Ovary (tissue), 9 donors: ENCODE measurements around the gene KIF3C. TPM values are rescaled to one million over a fixed set of nuclear protein-coding genes. Genes with fewer than 3 reads are reported as not detected.
A peak's percentile ranks its signal among the peaks of the same experiment; 100 is the strongest.

Experiments
- DNase-seq, 5 donors: peaks; one replicate each; pipeline ENCODE4 v3.0.0-alpha.2; 2019 to 2020
- H3K27ac ChIP-seq, 2 donors: fragments of 200-600 bp; one replicate each; pipeline versions ENCODE4 v1.5.1 to v1.8.0; 2019 to 2022
- H3K27me3 ChIP-seq: fragments of 200-600 bp; one replicate; pipeline ENCODE4 v1.8.0; 2022
- H3K36me3 ChIP-seq: fragments of 200-600 bp; sonication (generic); one replicate; pipeline ENCODE4 v1.5.1; 2019
- H3K4me1 ChIP-seq: one replicate; pipeline ENCODE4 v1.8.1; 2013; ENCODE audit warnings: mild to moderate bottlenecking, moderate library complexity; ENCODE audit not compliant: insufficient read depth
- H3K4me3 ChIP-seq: fragments of 200-600 bp; sonication (generic); one replicate; pipeline ENCODE4 v1.5.1; 2017
- H3K9me3 ChIP-seq, 2 donors: fragments of 200-600 bp in 1 of 2; sonication (generic) in 1 of 2; one replicate each; pipeline versions ENCODE4 v1.5.1 to v1.8.1; 2013 to 2019; ENCODE audit warnings: mild to moderate bottlenecking in 1 of 2, moderate library complexity in 1 of 2
- CTCF ChIP-seq, 3 donors: fragments of 450-650 bp in 2 of 3; fragments of 200-600 bp in 1 of 3; IDR thresholded peaks; one replicate each; pipeline versions ENCODE4 v1.5.1 to v1.8.0; 2016 to 2022; ENCODE audit warnings: antibody characterized with exemption in 3 of 3, mild to moderate bottlenecking in 1 of 3
- EP300 ChIP-seq: sonication (generic); formaldehyde crosslinking; IDR thresholded peaks from one replicate; pipeline ENCODE4 v1.6.1; 2017; ENCODE audit warnings: antibody characterized with exemption
- POLR2A ChIP-seq: fragments of 450-650 bp; IDR thresholded peaks from one replicate; pipeline ENCODE4 v1.6.1; 2017; ENCODE audit warnings: antibody characterized with exemption, mild to moderate bottlenecking, moderate library complexity
- WGBS, 3 donors: extraction: QIAGEN DNeasy Blood & Tissue Kit in 1 of 3; methylation state at CpG; one replicate each; pipeline versions ENCODE4 v1.1.5 to v1.1.7; 2013 to 2017; 5-methylcytosine and 5-hydroxymethylcytosine counted together
- intact Hi-C, 4 donors: fragments of 100-400 bp; cut with DNase I; formaldehyde crosslinking; loops; one replicate each; pipeline versions ENCODE4 v1.11.0 to v1.15.1; 2022 to 2023
- polyA plus RNA-seq, 2 donors: library from polyadenylated mRNA; stranded (reverse); fragments of 200-250 nt in 1 of 2; fragments of 350-450 nt in 1 of 2; fragmentation: Illumina TruSeq in 1 of 2; extraction: RNeasy Lipid Tissue Mini Kit (QIAGEN cat#74804) in 1 of 2; gene quantifications; one replicate each; pipeline ENCODE4 v1.2.3, GENCODE V29; 2013 to 2014
- total RNA-seq, 7 donors: library from RNA; depleted of rRNA in 2 of 7; stranded (reverse); fragments of >200 nt in 2 of 7; fragmentation: NEBNext Ultra II Directional in 3 of 7; extraction: Animal tissue kit (Norgen Biotek cat#: 25700) in 3 of 7; gene quantifications; one replicate each; pipeline versions ENCODE4 v1.1.0 to v1.2.4, GENCODE V29; 2016 to 2023
- donor health status: DM: no; HTN: no; CAD: no; lungs with moderate emphysema.
- donor health status: DM: no; HTN: no; CAD: no.
- donor health status: Bipolar disorder and iron deficiency.
- donor health status: DM: yes; HTN: yes; CAD: no.
- donor health status: DM: no; HTN: no; CAD: no.
- donor health status: DM: yes; HTN: yes; CAD: no.

KIF3C gene
- total and polyA plus RNA-seq, 9 donors = 5.1 to 16.0 (median 8.1) TPM

- Histone ChIP-seq H3K9me3 (no peaks in the 10 kb centered on the region), H3K27ac (no peak overlapping the region), H3K4me1 (no peaks in the 10 kb centered on the region), H3K4me3 (no peak overlapping the region), H3K27me3 (no peaks in the 10 kb centered on the region), H3K36me3 (no peaks in the 10 kb centered on the region)
- no peak for TF ChIP-seq POLR2A
- no peak for TF ChIP-seq EP300
- no peak for TF ChIP-seq CTCF (IDR thresholded peaks at IDR 0.05)
- intact Hi-C loops = no loop called here
- 90 to 94% (median 91%) methylated on average over 4 of the region's 4 CpGs for WGBS, 3 donors
- no peak for DNase-seq
Measured at GRCh38 chr2:25989154-25989553, 6.9 kb upstream of the KIF3C start.

GRCh38 chr2:25988134-25988533 is 5.8 kb upstream of the KIF3C start:
- no peak overlapping the region for H3K4me3 ChIP-seq
- no peaks in the 10 kb centered on the region for H3K4me1 ChIP-seq
- H3K27me3 ChIP-seq = no peaks in the 10 kb centered on the region
- DNase-seq = no peak
- 82 to 87% (median 85%) methylated on average over 9 of the region's 9 CpGs for WGBS, 3 donors
- no peaks in the 10 kb centered on the region for H3K36me3 ChIP-seq
- H3K9me3 ChIP-seq = no peaks in the 10 kb centered on the region
- no peak for TF ChIP-seq CTCF (IDR thresholded peaks at IDR 0.05)
- no peak for TF ChIP-seq POLR2A
- no peak for TF ChIP-seq EP300
- intact Hi-C loops = no loop called here
- H3K27ac ChIP-seq = no peak overlapping the region

GRCh38 chr2:25983735-25984134 is 1.4 kb upstream of the KIF3C start:
- H3K36me3 ChIP-seq = no peaks in the 10 kb centered on the region
- H3K9me3 ChIP-seq = no peaks in the 10 kb centered on the region
- no peaks in the 10 kb centered on the region for H3K27me3 ChIP-seq
- no peak overlapping the region for H3K4me3 ChIP-seq
- no peak for DNase-seq
- intact Hi-C loops = no loop called here
- peaks cover 23% of the 10 kb centered on the region for H3K4me1 ChIP-seq
- no peak for TF ChIP-seq EP300
- TF ChIP-seq CTCF (IDR thresholded peaks at IDR 0.05) = no peak
- no peak for TF ChIP-seq POLR2A
- no peak overlapping the region for H3K27ac ChIP-seq

- no peaks in the 10 kb centered on the region for H3K27me3 ChIP-seq
- DNase-seq = no peak
- no peaks in the 10 kb centered on the region for H3K36me3 ChIP-seq
- intact Hi-C loops = no loop called here
- TF ChIP-seq CTCF (IDR thresholded peaks at IDR 0.05) = no peak
- no peak for TF ChIP-seq POLR2A
- no peak for TF ChIP-seq EP300
- peak overlapping the region; percentile 55 for H3K4me3 ChIP-seq
- no peak overlapping the region for H3K27ac ChIP-seq
- peaks cover 23% of the 10 kb centered on the region for H3K4me1 ChIP-seq
- WGBS, 3 donors = 46 to 53% (median 49%) methylated on average over 15 of the region's 15 CpGs
- no peaks in the 10 kb centered on the region for H3K9me3 ChIP-seq
Measured at GRCh38 chr2:25982968-25983280, 627 bp upstream of the KIF3C start.
